Right atrium auricular region (tissue), 2 donors: ENCODE data around the gene BTN2A1. TPM values are rescaled to one million over a fixed set of nuclear protein-coding genes. Genes with fewer than 3 reads are reported as not detected.

Source experiments
- DNase-seq: peaks from one replicate; pipeline ENCODE4 v3.0.0-alpha.2; 2019; ENCODE audit warnings: low spot score
- H3K27ac ChIP-seq, 2 donors: fragments of 200-600 bp; sonication (generic); 1 replicate in 1 of 2; 2 replicates in 1 of 2; pipeline ENCODE4 v1.5.1; 2016 to 2019
- H3K27me3 ChIP-seq, 2 donors: fragments of 200-600 bp; sonication (generic); one replicate each; pipeline versions ENCODE4 v1.5.1 to v1.6.0; 2017 to 2019
- H3K36me3 ChIP-seq: fragments of 200-600 bp; sonication (generic); one replicate; pipeline ENCODE4 v1.5.1; 2016
- H3K4me1 ChIP-seq, 2 donors: fragments of 200-600 bp; sonication (generic); one replicate each; pipeline versions ENCODE4 v1.5.1 to v1.6.0; 2017 to 2019
- H3K4me3 ChIP-seq, 2 donors: fragments of 200-600 bp; sonication (generic); 1 replicate in 1 of 2; 2 replicates in 1 of 2; pipeline ENCODE4 v1.5.1; 2017 to 2019; ENCODE audit warnings: mild to moderate bottlenecking in 1 of 2, moderate library complexity in 1 of 2
- H3K9me3 ChIP-seq, 2 donors: fragments of 200-600 bp; sonication (generic); one replicate each; pipeline ENCODE4 v1.5.1; 2019
- total RNA-seq, 2 donors: library from RNA; depleted of rRNA; stranded (reverse); fragments of >200 nt; gene quantifications; one replicate each; pipeline ENCODE4 v1.1.0, GENCODE V29; 2016
- TF ChIP-seq, protein P1 (sequence below), 2 donors: fragments of 200-600 bp; sonication (generic); IDR thresholded peaks; one replicate each; pipeline ENCODE4 v1.5.1; 2019; ENCODE audit warnings: antibody characterized with exemption in 2 of 2

Gene BTN2A1
- 10 to 100 TPM in 1 of 2 donors, 1 to 10 TPM in 1; 7.6 to 13.9 TPM for total RNA-seq

DNA sequence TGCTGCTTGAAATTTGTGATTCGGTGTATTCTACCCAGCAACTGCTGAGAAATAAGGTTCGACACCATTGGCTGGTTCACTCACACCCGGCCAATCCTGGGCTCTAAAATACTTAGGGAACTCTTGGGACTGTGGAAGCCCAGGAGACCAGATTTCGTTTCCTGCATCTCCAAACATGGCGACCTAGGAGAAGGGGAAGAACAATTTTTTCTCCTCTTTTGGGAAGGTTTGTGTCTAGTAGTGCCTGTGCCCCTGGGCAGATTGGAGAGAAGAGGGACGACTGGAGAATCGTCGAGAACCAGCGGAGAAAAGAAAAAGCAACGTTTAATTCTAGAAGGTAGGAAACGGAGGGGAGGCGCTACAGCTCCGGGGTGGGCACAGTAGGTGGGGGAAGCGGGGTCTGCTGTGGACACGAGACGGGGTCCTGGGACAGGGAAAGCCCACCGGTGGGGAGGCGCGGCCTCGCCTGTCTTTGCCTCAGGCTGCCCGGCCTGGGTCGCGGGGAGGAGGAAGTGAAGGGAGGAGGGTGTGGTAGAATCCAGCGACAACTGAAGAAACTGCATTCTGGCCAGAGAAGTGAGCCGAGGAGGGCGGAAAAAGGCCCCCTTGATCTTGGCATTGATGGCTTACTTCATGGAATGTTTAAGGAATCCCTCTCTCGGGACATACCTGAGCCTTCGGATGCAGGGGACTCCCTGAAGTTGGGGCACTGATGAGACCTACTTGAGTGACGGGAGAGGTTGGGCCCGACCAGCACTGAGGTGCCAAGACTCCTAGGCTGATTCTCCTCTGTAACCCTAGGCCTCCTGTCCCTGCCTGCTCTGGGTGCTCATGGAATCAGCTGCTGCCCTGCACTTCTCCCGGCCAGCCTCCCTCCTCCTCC is at the start of gene BTN2A1:
BTN2A1 (plus strand) TSS at position 150 of the 883 bp plus-strand sequence; CDS start at position 832, 682 bp downstream.
- no peaks in the 10 kb centered on the region for H3K9me3 ChIP-seq
- peak; percentile 92 for DNase-seq
- peaks cover 27% of the 10 kb centered on the region for H3K36me3 ChIP-seq
- H3K4me3 ChIP-seq, result peak within 1 kb of the TSS; percentile 73 to 79
- TF ChIP-seq, protein P1, sequence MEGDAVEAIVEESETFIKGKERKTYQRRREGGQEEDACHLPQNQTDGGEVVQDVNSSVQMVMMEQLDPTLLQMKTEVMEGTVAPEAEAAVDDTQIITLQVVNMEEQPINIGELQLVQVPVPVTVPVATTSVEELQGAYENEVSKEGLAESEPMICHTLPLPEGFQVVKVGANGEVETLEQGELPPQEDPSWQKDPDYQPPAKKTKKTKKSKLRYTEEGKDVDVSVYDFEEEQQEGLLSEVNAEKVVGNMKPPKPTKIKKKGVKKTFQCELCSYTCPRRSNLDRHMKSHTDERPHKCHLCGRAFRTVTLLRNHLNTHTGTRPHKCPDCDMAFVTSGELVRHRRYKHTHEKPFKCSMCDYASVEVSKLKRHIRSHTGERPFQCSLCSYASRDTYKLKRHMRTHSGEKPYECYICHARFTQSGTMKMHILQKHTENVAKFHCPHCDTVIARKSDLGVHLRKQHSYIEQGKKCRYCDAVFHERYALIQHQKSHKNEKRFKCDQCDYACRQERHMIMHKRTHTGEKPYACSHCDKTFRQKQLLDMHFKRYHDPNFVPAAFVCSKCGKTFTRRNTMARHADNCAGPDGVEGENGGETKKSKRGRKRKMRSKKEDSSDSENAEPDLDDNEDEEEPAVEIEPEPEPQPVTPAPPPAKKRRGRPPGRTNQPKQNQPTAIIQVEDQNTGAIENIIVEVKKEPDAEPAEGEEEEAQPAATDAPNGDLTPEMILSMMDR (IDR thresholded peaks at IDR 0.05), result peak in 1 of 2 donors; percentile 19
- H3K4me1 ChIP-seq, result peaks cover 0 to 44% of the 10 kb centered on the region in 2 donors
- H3K27me3 ChIP-seq, result no peaks in the 10 kb centered on the region
- H3K27ac ChIP-seq, result peak within 1 kb of the TSS; percentile 94

DNA sequence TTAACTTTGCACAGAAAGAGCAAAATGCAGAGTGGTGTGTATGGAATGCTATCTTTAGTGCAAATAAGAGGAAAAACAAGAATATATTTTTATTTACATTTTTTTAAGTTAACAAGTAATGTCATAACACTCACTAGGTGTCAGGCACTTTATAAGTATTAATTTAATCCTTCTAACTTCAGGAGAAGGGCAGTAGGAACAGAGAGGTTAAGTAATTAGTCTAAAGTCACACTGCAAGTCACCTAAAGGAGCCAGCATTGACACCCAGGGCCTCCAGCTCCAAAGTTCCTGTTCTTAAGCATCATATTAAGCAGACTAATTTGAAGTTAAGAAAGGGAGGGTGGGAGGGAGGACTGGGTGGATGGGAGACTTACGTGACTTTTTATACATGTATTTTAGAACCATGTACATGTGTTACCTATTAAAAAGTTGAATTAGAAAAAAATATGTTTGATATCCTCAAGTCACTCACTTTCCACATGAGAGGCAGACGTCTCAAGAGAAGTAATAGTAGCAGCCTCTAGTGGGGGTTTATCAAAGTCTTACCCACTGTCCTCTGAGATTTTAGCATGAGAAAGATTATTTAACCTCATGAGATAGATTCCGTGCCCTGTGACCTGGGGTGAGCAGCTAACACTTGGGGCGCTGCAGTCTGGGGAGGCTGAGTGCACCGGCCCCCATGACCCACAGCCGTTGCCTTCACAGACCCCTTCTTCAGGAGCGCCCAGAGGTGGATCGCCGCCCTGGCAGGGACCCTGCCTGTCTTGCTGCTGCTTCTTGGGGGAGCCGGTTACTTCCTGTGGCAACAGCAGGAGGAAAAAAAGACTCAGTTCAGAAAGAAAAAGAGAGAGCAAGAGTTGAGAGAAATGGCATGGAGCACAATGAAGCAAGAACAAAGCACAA is 48.7 kb upstream of the BTN2A1 start:
- DNase-seq, result no peak
- no peaks in the 10 kb centered on the region for H3K27me3 ChIP-seq
- H3K9me3 ChIP-seq, result no peaks in the 10 kb centered on the region
- H3K4me1 ChIP-seq, result no peaks in the 10 kb centered on the region
- H3K36me3 ChIP-seq, result peaks cover 6% of the 10 kb centered on the region
- TF ChIP-seq, protein P1 (IDR thresholded peaks at IDR 0.05), result no peak
- H3K27ac ChIP-seq, result no peak overlapping the region
- no peak overlapping the region for H3K4me3 ChIP-seq

DNA sequence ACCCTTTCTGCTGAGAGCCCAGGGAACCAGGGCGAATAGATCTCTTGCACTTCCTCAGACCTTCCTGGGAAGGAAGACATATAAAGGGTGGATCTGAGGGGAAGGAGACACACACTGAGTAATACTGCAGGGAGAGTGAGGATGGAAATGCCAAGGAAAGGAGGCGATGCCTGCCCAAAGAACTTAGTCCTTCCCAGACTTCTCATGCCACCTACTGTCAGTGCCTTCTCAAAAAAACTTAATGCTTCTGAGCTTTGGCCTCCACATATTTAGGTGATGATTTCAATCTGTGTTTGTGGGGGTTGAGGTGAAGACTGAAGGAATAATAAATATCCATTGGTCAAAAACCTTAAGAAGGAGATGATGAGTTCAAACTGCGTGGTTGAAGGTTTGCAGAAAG is 46.0 kb upstream of the BTN2A1 start:
- Histone ChIP-seq H3K36me3 (peaks cover 6% of the 10 kb centered on the region), H3K27me3 (no peaks in the 10 kb centered on the region), H3K27ac (no peak overlapping the region), H3K4me3 (no peak overlapping the region), H3K9me3 (no peaks in the 10 kb centered on the region), H3K4me1 (no peaks in the 10 kb centered on the region)
- TF ChIP-seq, protein P1 (IDR thresholded peaks at IDR 0.05), result no peak
- no peak for DNase-seq

DNA sequence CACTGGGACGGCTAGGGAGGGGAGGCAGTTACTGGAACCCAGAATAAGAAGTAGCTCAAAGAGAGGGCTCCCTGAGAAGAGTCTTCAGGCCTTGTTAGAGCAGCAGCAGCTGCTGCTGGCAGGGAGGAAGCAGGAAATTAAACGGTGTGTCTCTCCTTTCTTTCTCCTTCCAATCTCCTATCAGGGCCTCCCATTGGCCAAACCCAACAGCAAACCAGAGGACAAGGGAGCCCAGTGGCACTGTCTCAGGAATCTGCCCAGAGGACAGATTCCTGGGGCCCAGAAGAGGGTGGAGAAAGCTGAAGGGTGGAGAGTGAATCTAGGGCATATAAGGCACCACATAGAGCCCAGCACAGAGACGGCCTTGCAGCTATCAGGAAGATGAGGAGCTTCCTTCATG is 45.5 kb upstream of the BTN2A1 start:
- TF ChIP-seq, protein P1 (IDR thresholded peaks at IDR 0.05), result no peak
- H3K27me3 ChIP-seq, result no peaks in the 10 kb centered on the region
- H3K4me1 ChIP-seq, result no peaks in the 10 kb centered on the region
- DNase-seq, result no peak
- H3K27ac ChIP-seq, result no peak overlapping the region
- H3K9me3 ChIP-seq, result no peaks in the 10 kb centered on the region
- peaks cover 6% of the 10 kb centered on the region for H3K36me3 ChIP-seq
- no peak overlapping the region for H3K4me3 ChIP-seq

DNA sequence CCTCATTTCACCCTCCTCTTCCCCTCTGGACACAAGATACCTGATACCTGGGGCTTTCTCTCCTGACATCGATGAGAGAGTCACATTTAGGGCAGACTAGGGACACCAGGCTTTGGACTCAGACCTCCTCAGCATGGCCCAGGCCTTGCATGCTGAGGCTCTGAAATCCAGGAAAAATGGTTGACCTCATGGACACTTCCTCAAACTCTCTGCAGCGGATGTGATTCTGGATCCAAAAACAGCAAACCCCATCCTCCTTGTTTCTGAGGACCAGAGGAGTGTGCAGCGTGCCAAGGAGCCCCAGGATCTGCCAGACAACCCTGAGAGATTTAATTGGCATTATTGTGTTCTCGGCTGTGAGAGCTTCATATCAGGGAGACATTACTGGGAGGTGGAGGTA is 44.8 kb upstream of the BTN2A1 start:
- DNase-seq, result no peak
- Histone ChIP-seq H3K4me1 (no peaks in the 10 kb centered on the region), H3K36me3 (peaks cover under 1% of the 10 kb centered on the region)

More for the DNA sequence above, 44.8 kb upstream of the BTN2A1 start:
- Histone ChIP-seq H3K4me3 (no peak overlapping the region), H3K27me3 (no peaks in the 10 kb centered on the region), H3K27ac (no peak overlapping the region), H3K9me3 (no peaks in the 10 kb centered on the region)
- TF ChIP-seq, protein P1 (IDR thresholded peaks at IDR 0.05), result no peak
